Activated T-helper 1 cell treated with anti-CD3 and anti-CD28 coated beads, Interleukin-12 subunit alpha, Interleukin-12 subunit beta, Interleukin-2, Interleukin-4 antibody, amounts not matched to agents 30 ng/mL and 10 ng/mL and 1 ng/mL, durations not matched to agents 14 hours and 24 hours and 36 hours (primary cell): ENCODE results near the gene ESRRA. TPM values are rescaled to one million over a fixed set of nuclear protein-coding genes. Genes with fewer than 3 reads are reported as not detected.
A peak's percentile ranks its signal among the peaks of the same experiment; 100 is the strongest.
"Not testable (repeated sequence)": the region's sequence is repeated elsewhere in the genome, so short reads cannot be mapped to it uniquely, and the experiment has no call there.

ENCODE experiments used
- DNase-seq: peaks from one replicate; pipeline ENCODE4 v3.0.0; 2021; ENCODE audit warnings: low spot score
- H3K27ac Mint-ChIP-seq: one replicate; pipeline ENCODE4 v1.8.0; 2021; ENCODE audit warnings: mild to moderate bottlenecking, mixed read lengths
- H3K27me3 Mint-ChIP-seq: one replicate; pipeline ENCODE4 v1.8.0; 2022; ENCODE audit warnings: mild to moderate bottlenecking, moderate library complexity, mixed read lengths; ENCODE audit not compliant: insufficient read depth
- H3K36me3 Mint-ChIP-seq: one replicate; pipeline ENCODE4 v1.8.0; 2021; ENCODE audit warnings: low read depth, mixed read lengths
- H3K4me1 Mint-ChIP-seq: one replicate; pipeline ENCODE4 v1.8.0; 2021; ENCODE audit warnings: low read depth, mixed read lengths
- H3K4me3 Mint-ChIP-seq: one replicate; pipeline ENCODE4 v1.8.0; 2021; ENCODE audit warnings: mild to moderate bottlenecking, moderate library complexity, mixed read lengths
- H3K9me3 Mint-ChIP-seq: one replicate; pipeline ENCODE4 v1.8.0; 2021; ENCODE audit warnings: mixed read lengths
- intact Hi-C: fragments of 100-400 bp; cut with micrococcal nuclease; formaldehyde crosslinking; loops from one replicate; pipeline ENCODE4 v1.15.1; 2024
- total RNA-seq: library from RNA; stranded (reverse); gene quantifications from 2 replicates; pipeline ENCODE4 v1.2.3, GENCODE V29; 2022

Gene ESRRA
- total RNA-seq, 1 donor from 2014 or later: 64.4 TPM

GRCh38 chr11:64299847-64300648, 5.3 kb upstream of the ESRRA start, which contains the start of gene CATSPERZ:
TSS of gene CATSPERZ (plus strand) at chr11:64300358. CDS start at chr11:64300411, 53 bp downstream.
- H3K4me1 Mint-ChIP-seq: peaks cover 21% of the 10 kb centered on the region
- H3K4me3 Mint-ChIP-seq: peak within 1 kb of the TSS; percentile 76

DNA sequence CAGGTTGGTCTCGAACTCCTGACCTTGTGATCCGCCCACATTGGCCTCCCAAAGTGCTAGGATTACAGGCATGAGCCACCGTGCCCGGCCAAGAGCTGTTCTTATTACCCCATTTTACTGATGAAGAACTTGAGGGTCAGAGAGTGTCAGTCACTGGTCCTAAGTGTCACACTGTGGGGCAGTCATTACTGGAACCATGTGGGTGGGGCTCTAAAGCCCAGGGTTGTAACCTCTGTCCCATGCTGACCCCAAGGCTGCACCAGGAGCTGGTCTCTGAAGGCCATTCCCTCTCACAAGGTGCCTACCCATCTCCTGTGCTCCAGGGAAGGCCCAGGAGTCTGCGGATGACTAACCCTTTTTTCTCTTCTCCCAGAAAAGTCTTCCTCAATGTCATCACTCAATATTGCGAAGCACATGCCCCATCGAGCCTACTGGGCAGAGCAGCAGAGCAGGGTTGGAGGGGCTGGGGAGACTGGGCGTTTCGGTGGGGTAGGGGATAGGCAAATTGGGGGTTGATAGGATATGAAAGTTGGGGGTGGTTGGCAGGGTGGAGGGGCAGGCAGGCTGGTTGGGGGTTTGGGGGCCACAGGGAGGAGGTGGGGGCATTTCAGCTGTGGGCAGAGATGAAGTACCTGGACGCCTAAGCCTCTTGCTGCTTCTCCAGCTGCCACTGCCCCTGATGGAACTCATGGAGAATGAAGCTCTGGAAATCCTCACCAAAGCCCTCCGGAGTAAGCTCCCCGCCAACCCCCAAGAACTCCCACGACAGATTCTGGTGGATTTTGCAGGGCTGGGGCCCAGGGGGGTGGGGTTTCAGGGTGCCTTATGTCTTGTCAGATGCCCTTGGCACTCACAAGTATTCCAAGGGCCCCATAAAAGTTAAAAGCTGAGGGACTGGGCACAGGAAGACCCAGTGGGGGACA, 2.0 kb upstream of the ESRRA start:
- Mint-ChIP-seq H3K4me1 (peaks cover 18% of the 10 kb centered on the region), H3K9me3 (no peaks in the 10 kb centered on the region), H3K27me3 (peaks cover 27% of the 10 kb centered on the region), H3K27ac (peak overlapping the region; percentile 23), H3K36me3 (peaks cover 10% of the 10 kb centered on the region), H3K4me3 (peak overlapping the region; percentile 91)
- intact Hi-C loops: loop anchor here (1.0 to 2.0 kb wide), 2 partner anchors 99 to 303 kb away; no protein-coding TSS in a partner anchor
- DNase-seq: no peak

More at GRCh38 chr11:64299847-64300648, 5.3 kb upstream of the ESRRA start, which contains the start of gene CATSPERZ:
- intact Hi-C loops: no loop called here
- peaks cover 5% of the 10 kb centered on the region for H3K36me3 Mint-ChIP-seq
- DNase-seq: no peak
- H3K27ac Mint-ChIP-seq: peak within 1 kb of the TSS; percentile 72
- H3K27me3 Mint-ChIP-seq: peaks cover 59% of the 10 kb centered on the region
- H3K9me3 Mint-ChIP-seq: no peaks in the 10 kb centered on the region

GRCh38 chr11:64304032-64304315, 1.4 kb upstream of the ESRRA start:
- no peak for DNase-seq
- Mint-ChIP-seq H3K27ac (peak overlapping the region; percentile 98), H3K9me3 (no peaks in the 10 kb centered on the region), H3K27me3 (peaks cover 21% of the 10 kb centered on the region), H3K4me3 (peak overlapping the region; percentile 91), H3K4me1 (peaks cover 18% of the 10 kb centered on the region), H3K36me3 (peaks cover 10% of the 10 kb centered on the region)
- intact Hi-C loops: loop anchor here (1.0 to 2.0 kb wide), 2 partner anchors 100 to 303 kb away; no protein-coding TSS in a partner anchor

DNA sequence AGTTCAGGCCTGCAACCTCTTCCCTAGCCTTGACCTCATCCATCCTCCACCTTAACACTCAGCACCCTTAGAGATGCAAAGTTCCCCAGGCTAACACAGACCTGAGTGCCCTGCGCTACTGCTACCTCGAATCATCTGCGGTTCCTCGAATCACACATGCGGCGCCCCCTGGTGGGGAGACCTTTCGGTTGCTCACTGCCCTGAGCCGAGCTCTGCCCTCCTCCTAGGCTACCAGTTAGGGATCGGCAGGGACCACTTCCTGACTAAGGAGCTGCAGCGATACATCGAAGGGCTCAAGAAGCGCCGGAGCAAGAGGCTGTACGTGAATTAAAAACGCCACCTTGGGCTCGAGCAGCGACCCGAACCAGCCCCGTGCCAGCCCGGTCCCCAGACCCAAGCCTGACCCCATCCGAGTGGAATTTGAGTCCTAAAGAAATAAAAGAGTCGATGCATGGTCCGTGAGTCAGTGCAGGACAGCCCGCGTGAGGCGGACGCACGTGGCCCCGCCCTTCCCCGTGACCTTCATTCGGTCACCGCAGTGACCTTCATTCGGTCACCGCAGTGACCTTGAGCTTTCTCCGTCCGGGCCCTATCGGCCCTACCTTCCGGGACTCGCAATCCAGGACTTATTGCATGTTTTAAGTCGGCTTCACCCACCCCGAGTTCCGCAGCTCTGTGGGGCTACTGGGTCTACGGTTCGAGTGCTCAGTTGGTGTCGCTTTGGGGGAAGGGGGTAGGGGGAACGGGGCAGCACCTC, 830 bp upstream of the ESRRA start:
- peaks cover 10% of the 10 kb centered on the region for H3K36me3 Mint-ChIP-seq
- H3K27me3 Mint-ChIP-seq: peaks cover 19% of the 10 kb centered on the region
- peaks cover 18% of the 10 kb centered on the region for H3K4me1 Mint-ChIP-seq
- DNase-seq: peak; percentile 86
- no peaks in the 10 kb centered on the region for H3K9me3 Mint-ChIP-seq
- intact Hi-C loops: loop anchor here (1.0 to 2.0 kb wide), 13 partner anchors 13 to 466 kb away; partner anchors contain the start of genes CCDC88B, DNAJC4, FKBP2 and GPR137
- peak overlapping the region; percentile 91 for H3K4me3 Mint-ChIP-seq
- peak overlapping the region; percentile 98 for H3K27ac Mint-ChIP-seq

GRCh38 chr11:64305691-64306562, 603 bp downstream of the ESRRA start:
- H3K36me3 Mint-ChIP-seq: peaks cover 8% of the 10 kb centered on the region
- DNase-seq: peak; percentile 69
- H3K27me3 Mint-ChIP-seq: peaks cover 7% of the 10 kb centered on the region
- intact Hi-C loops: loop anchor here (1.0 to 2.0 kb wide), 12 partner anchors 11 to 468 kb away; partner anchors contain the start of genes CCDC88B, DNAJC4, FKBP2 and GPR137
- H3K27ac Mint-ChIP-seq: peak overlapping the region; percentile 84
- peaks cover 12% of the 10 kb centered on the region for H3K4me1 Mint-ChIP-seq
- no peaks in the 10 kb centered on the region for H3K9me3 Mint-ChIP-seq
- peak overlapping the region; percentile 92 for H3K4me3 Mint-ChIP-seq

- DNase-seq: no peak
- no peaks in the 10 kb centered on the region for H3K9me3 Mint-ChIP-seq
- peaks cover 8% of the 10 kb centered on the region for H3K36me3 Mint-ChIP-seq
- peaks cover 12% of the 10 kb centered on the region for H3K4me1 Mint-ChIP-seq
- H3K27me3 Mint-ChIP-seq: peaks cover 5% of the 10 kb centered on the region
- H3K4me3 Mint-ChIP-seq: peak overlapping the region; percentile 92
- intact Hi-C loops: no loop called here
- H3K27ac Mint-ChIP-seq: peak overlapping the region; percentile 84
Measured at GRCh38 chr11:64306563-64306875, 1.2 kb downstream of the ESRRA start.

- intact Hi-C loops: no loop called here
- Mint-ChIP-seq H3K36me3 (peaks cover 8% of the 10 kb centered on the region), H3K27me3 (peaks cover under 1% of the 10 kb centered on the region), H3K4me3 (peak overlapping the region; percentile 92), H3K9me3 (no peaks in the 10 kb centered on the region), H3K27ac (no peak overlapping the region), H3K4me1 (peaks cover 12% of the 10 kb centered on the region)
- DNase-seq: no peak
Measured at GRCh38 chr11:64306876-64307622, 1.7 kb downstream of the ESRRA start.

GRCh38 chr11:64307795-64308194, 2.5 kb downstream of the ESRRA start:
- Mint-ChIP-seq H3K4me1 (peaks cover 12% of the 10 kb centered on the region), H3K36me3 (peaks cover 11% of the 10 kb centered on the region), H3K27ac (peak overlapping the region; percentile 15), H3K4me3 (peak overlapping the region; percentile 92)
- H3K9me3 Mint-ChIP-seq, DNase-seq, intact Hi-C loops, H3K27me3 Mint-ChIP-seq: not testable (repeated sequence)

GRCh38 chr11:64312947-64313346, 7.6 kb downstream of the ESRRA start:
- DNase-seq: no peak
- no peaks in the 10 kb centered on the region for H3K9me3 Mint-ChIP-seq
- H3K4me3 Mint-ChIP-seq: no peak overlapping the region
- H3K27me3 Mint-ChIP-seq: no peaks in the 10 kb centered on the region
- intact Hi-C loops: no loop called here
- H3K36me3 Mint-ChIP-seq: peaks cover 21% of the 10 kb centered on the region
- peak overlapping the region; percentile 42 for H3K27ac Mint-ChIP-seq
- peaks cover 12% of the 10 kb centered on the region for H3K4me1 Mint-ChIP-seq

GRCh38 chr11:64313491-64314145, 8.3 kb downstream of the ESRRA start:
- Mint-ChIP-seq H3K27me3 (no peaks in the 10 kb centered on the region), H3K4me1 (peaks cover 12% of the 10 kb centered on the region), H3K36me3 (peaks cover 21% of the 10 kb centered on the region), H3K4me3 (no peak overlapping the region), H3K9me3 (no peaks in the 10 kb centered on the region), H3K27ac (no peak overlapping the region)
- intact Hi-C loops: no loop called here
- no peak for DNase-seq
